OCI-LY1 (cell line): Measurements from ENCODE around the gene UIMC1.

Source experiments
- H2AFZ ChIP-seq: fragments of 200-600 bp; sonication (generic), shearing (Covaris generic); 2 replicates; pipeline ENCODE4 v1.6.0; 2014; ENCODE audit warnings: antibody characterized with exemption, mild to moderate bottlenecking, low read length
- H3F3A ChIP-seq: fragments of 200-600 bp; sonication (generic), shearing (Covaris generic); 2 replicates; pipeline ENCODE4 v1.6.0; 2014; ENCODE audit warnings: mild to moderate bottlenecking, antibody characterized with exemption, low read length, moderate library complexity; ENCODE audit not compliant: insufficient read depth
- H3K27ac ChIP-seq: fragments of 200-600 bp; sonication (generic); 2 replicates; pipeline ENCODE4 v1.5.1; 2014; ENCODE audit warnings: low read length, mixed run types, mild to moderate bottlenecking, low read depth; ENCODE audit not compliant: poor library complexity, severe bottlenecking
- H3K27me3 ChIP-seq: fragments of 200-600 bp; sonication (generic); 2 replicates; pipeline ENCODE4 v1.6.0; 2014; ENCODE audit warnings: antibody characterized with exemption, mild to moderate bottlenecking, low read length, moderate library complexity; ENCODE audit not compliant: insufficient read depth
- H3K36me3 ChIP-seq: fragments of 200-600 bp; sonication (generic); 2 replicates; pipeline ENCODE4 v1.6.1; 2014; ENCODE audit warnings: mild to moderate bottlenecking, antibody characterized with exemption, low read length, moderate library complexity, mixed read lengths; ENCODE audit not compliant: insufficient read depth
- H3K4me1 ChIP-seq: fragments of 200-600 bp; sonication (generic); 2 replicates; pipeline ENCODE4 v1.5.1; 2014; ENCODE audit warnings: mild to moderate bottlenecking, low read length, moderate library complexity; ENCODE audit not compliant: insufficient read depth, severe bottlenecking
- H3K4me2 ChIP-seq: fragments of 200-600 bp; sonication (generic), shearing (Covaris generic); 2 replicates; pipeline ENCODE4 v1.6.1; 2014; ENCODE audit warnings: low read length
- H3K4me3 ChIP-seq: fragments of 200-600 bp; sonication (generic); 2 replicates; pipeline ENCODE4 v1.5.1; 2014; ENCODE audit warnings: low read length, low read depth, mild to moderate bottlenecking, mixed read lengths; ENCODE audit not compliant: poor library complexity, severe bottlenecking
- H3K79me2 ChIP-seq: fragments of 200-600 bp; shearing (Covaris generic); 2 replicates; pipeline ENCODE4 v1.6.1; 2016; ENCODE audit warnings: mixed run types, low read length, mixed read lengths; ENCODE audit not compliant: insufficient read depth
- H3K9ac ChIP-seq: fragments of 200-600 bp; sonication (generic), shearing (Covaris generic); 2 replicates; pipeline ENCODE4 v1.6.1; 2014; ENCODE audit warnings: mild to moderate bottlenecking, low read length, mixed read lengths
- H3K9me2 ChIP-seq: fragments of 200-600 bp; sonication (generic), shearing (Covaris generic); 2 replicates; pipeline ENCODE4 v1.6.1; 2014; ENCODE audit warnings: low read depth, mild to moderate bottlenecking, low read length, mixed read lengths
- H3K9me3 ChIP-seq: fragments of 200-600 bp; shearing (Covaris generic); 2 replicates; pipeline ENCODE4 v1.6.1; 2014; ENCODE audit warnings: low read length, mixed read lengths
- H4K20me1 ChIP-seq: fragments of 200-600 bp; sonication (generic), shearing (Covaris generic); 2 replicates; pipeline ENCODE4 v1.6.0; 2016; ENCODE audit warnings: mild to moderate bottlenecking, low read length; ENCODE audit not compliant: insufficient read depth
- CTCF ChIP-seq: fragments of 200-600 bp; sonication (generic), shearing (Covaris generic); IDR thresholded peaks from 2 replicates; pipeline ENCODE4 v1.5.1; 2017; ENCODE audit warnings: mild to moderate bottlenecking, antibody characterized with exemption, low read length, moderate library complexity, mixed read lengths
- EZH2 ChIP-seq: fragments of 200-600 bp; sonication (generic), shearing (Covaris generic); IDR thresholded peaks from 2 replicates; pipeline ENCODE4 v1.8.0; 2017; ENCODE audit warnings: borderline replicate concordance, mixed run types, mild to moderate bottlenecking, antibody characterized with exemption, low read length, moderate library complexity, mixed read lengths

The UIMC1 gene

GRCh38 chr5:176880366-176881020 lies 126.1 kb downstream of the UIMC1 start:
- Histone ChIP-seq H3F3A (no peaks in the 10 kb centered on the region), H3K27me3 (no peaks in the 10 kb centered on the region)

GRCh38 chr5:176879663-176880361 lies 126.8 kb downstream of the UIMC1 start:
- H3K4me3 ChIP-seq, result no peak overlapping the region
- H3K27me3 ChIP-seq, result no peaks in the 10 kb centered on the region
- no peaks in the 10 kb centered on the region for H4K20me1 ChIP-seq
- TF ChIP-seq CTCF (no peak), EZH2 (no peak)
- H3K4me2 ChIP-seq, result no peak overlapping the region
- H3K9ac ChIP-seq, result no peak overlapping the region
- no peaks in the 10 kb centered on the region for H3K4me1 ChIP-seq
- no peaks in the 10 kb centered on the region for H3K9me2 ChIP-seq
- H3K36me3 ChIP-seq, result no peaks in the 10 kb centered on the region
- no peaks in the 10 kb centered on the region for H3F3A ChIP-seq
- no peaks in the 10 kb centered on the region for H3K79me2 ChIP-seq
- no peaks in the 10 kb centered on the region for H3K9me3 ChIP-seq
- no peak overlapping the region for H2AFZ ChIP-seq
- H3K27ac ChIP-seq, result no peak overlapping the region

More at GRCh38 chr5:176880366-176881020, 126.1 kb downstream of the UIMC1 start:
- Histone ChIP-seq H3K9me2 (no peaks in the 10 kb centered on the region), H3K9me3 (no peaks in the 10 kb centered on the region), H3K36me3 (no peaks in the 10 kb centered on the region), H2AFZ (no peak overlapping the region), H3K4me1 (no peaks in the 10 kb centered on the region), H3K79me2 (no peaks in the 10 kb centered on the region), H3K4me3 (no peak overlapping the region), H4K20me1 (no peaks in the 10 kb centered on the region), H3K4me2 (no peak overlapping the region), H3K9ac (no peak overlapping the region), H3K27ac (no peak overlapping the region)
- TF ChIP-seq CTCF (no peak), EZH2 (no peak)

GRCh38 chr5:176878906-176879662 lies 127.5 kb downstream of the UIMC1 start:
- H3K4me1 ChIP-seq, result no peaks in the 10 kb centered on the region
- no peak overlapping the region for H3K27ac ChIP-seq
- H3K4me3 ChIP-seq, result no peak overlapping the region
- H3K27me3 ChIP-seq, result no peaks in the 10 kb centered on the region
- H4K20me1 ChIP-seq, result no peaks in the 10 kb centered on the region
- H3K36me3 ChIP-seq, result no peaks in the 10 kb centered on the region
- no peak overlapping the region for H2AFZ ChIP-seq
- H3K9ac ChIP-seq, result no peak overlapping the region
- TF ChIP-seq EZH2, result no peak
- H3F3A ChIP-seq, result no peaks in the 10 kb centered on the region
- no peaks in the 10 kb centered on the region for H3K79me2 ChIP-seq
- H3K9me3 ChIP-seq, result no peaks in the 10 kb centered on the region
- H3K4me2 ChIP-seq, result no peak overlapping the region
- H3K9me2 ChIP-seq, result no peaks in the 10 kb centered on the region
